GM06990 (cell line): ENCODE measurements around the gene MSH3.

Experiments
- DNase-seq: peaks from one replicate; pipeline ENCODE4 v3.0.0-alpha.2; 2011; ENCODE audit not compliant: insufficient read length; ENCODE audit errors: extremely low read depth
- H3K27me3 ChIP-seq: replicated peaks from 2 replicates; pipeline ENCODE4 v1.6.0; 2011; ENCODE audit warnings: low read length; ENCODE audit not compliant: control insufficient read depth, insufficient read depth
- H3K36me3 ChIP-seq: 2 replicates; pipeline ENCODE4 v1.5.1; 2011; ENCODE audit warnings: low read length; ENCODE audit not compliant: control insufficient read depth, insufficient read depth
- H3K4me3 ChIP-seq: replicated peaks from 2 replicates; pipeline ENCODE4 v1.5.1; 2011; ENCODE audit warnings: low read depth, mild to moderate bottlenecking, control low read depth, low read length
- TF ChIP-seq, protein P1 (sequence below): IDR thresholded peaks from 2 replicates; pipeline ENCODE4 v1.5.1; 2011; ENCODE audit warnings: low read length, control low read depth, mild to moderate bottlenecking, inconsistent platforms; ENCODE audit not compliant: insufficient read depth, poor library complexity, severe bottlenecking

MSH3 gene

DNA sequence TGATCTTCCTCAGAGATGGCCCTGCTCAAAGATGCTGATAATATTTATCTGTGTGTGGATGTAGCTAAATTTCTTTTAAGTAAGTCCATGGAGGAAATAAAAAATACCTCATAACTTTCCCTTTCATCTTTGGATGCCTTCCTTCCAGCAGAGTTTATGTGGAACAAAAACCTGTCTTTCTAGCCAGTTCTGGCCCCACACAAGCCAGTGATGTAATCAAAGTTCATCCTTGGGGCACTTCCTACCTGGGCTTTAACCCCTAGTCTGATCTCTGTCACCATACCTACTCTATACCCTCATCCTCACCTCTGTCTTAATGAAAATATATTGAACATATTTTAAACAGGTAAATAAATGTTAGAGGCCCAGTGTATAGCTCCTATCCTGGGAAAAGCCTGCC, 265.9 kb downstream of the MSH3 start:
- no peak for DNase-seq
- H3K36me3 ChIP-seq: no peaks in the 10 kb centered on the region
- no peaks in the 10 kb centered on the region for H3K27me3 ChIP-seq
- H3K4me3 ChIP-seq: no peak overlapping the region
- TF ChIP-seq, protein P1, sequence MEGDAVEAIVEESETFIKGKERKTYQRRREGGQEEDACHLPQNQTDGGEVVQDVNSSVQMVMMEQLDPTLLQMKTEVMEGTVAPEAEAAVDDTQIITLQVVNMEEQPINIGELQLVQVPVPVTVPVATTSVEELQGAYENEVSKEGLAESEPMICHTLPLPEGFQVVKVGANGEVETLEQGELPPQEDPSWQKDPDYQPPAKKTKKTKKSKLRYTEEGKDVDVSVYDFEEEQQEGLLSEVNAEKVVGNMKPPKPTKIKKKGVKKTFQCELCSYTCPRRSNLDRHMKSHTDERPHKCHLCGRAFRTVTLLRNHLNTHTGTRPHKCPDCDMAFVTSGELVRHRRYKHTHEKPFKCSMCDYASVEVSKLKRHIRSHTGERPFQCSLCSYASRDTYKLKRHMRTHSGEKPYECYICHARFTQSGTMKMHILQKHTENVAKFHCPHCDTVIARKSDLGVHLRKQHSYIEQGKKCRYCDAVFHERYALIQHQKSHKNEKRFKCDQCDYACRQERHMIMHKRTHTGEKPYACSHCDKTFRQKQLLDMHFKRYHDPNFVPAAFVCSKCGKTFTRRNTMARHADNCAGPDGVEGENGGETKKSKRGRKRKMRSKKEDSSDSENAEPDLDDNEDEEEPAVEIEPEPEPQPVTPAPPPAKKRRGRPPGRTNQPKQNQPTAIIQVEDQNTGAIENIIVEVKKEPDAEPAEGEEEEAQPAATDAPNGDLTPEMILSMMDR: no peak

DNA sequence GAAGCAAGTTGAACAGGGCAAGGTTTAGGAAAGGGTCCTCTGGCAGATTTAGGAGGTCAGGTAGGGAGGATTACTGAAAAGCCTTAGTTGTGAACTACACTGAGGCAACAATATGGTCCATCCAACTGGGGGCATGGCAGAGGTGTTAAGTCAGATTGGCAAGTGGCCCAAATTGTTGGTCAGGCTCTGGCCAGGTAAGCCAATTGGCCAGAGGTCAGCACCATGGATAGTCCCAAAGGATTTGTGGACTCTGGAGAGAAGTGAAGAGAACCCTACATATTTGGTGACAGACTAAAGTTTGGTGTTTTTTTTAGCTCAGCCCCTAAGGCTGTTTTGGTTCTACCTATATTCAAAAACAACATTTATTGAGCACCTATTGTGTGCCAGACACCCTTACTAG, 266.6 kb downstream of the MSH3 start:
- no peak overlapping the region for H3K4me3 ChIP-seq
- H3K27me3 ChIP-seq: no peaks in the 10 kb centered on the region
- DNase-seq: no peak
- TF ChIP-seq, protein P1: no peak
- H3K36me3 ChIP-seq: no peaks in the 10 kb centered on the region

DNA sequence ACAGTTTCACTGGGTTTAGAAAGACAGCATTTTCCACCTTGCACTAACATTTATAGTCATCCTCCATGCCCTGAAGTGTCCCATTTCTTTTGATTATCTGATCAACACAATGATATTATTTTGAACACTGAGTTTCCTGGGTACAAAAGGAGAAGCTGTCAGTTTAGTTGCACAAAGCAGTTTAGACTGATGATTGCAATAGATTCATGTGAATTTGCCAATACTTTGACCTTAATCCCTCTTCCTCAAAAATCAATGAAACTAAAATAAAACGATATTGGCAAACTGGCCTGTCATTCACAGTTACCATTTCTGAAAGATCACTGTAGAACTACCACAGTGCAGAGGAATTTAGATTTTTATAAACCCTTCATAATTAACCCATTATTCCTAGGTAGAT, 271.5 kb downstream of the MSH3 start:
- no peak overlapping the region for H3K4me3 ChIP-seq
- TF ChIP-seq, protein P1: no peak
- no peaks in the 10 kb centered on the region for H3K27me3 ChIP-seq
- no peak for DNase-seq
- no peaks in the 10 kb centered on the region for H3K36me3 ChIP-seq
